Peyer's patch (tissue), 4 donors: ENCODE measurements around the gene CACNG1. TPM values are rescaled to one million over a fixed set of nuclear protein-coding genes. Genes with fewer than 3 reads are reported as not detected.

Experiments
- DNase-seq, 3 donors: peaks; one replicate each; pipeline ENCODE4 v3.0.0-alpha.2; 2017 to 2019
- H3K27ac ChIP-seq, 4 donors: fragments of 200-600 bp; sonication (generic); one replicate each; pipeline ENCODE4 v1.5.1; 2016 to 2019
- H3K27me3 ChIP-seq, 2 donors: fragments of 200-600 bp; sonication (generic); one replicate each; pipeline ENCODE4 v1.5.1; 2019
- H3K36me3 ChIP-seq, 3 donors: fragments of 200-600 bp; sonication (generic); one replicate each; pipeline ENCODE4 v1.5.1; 2016 to 2019
- H3K4me1 ChIP-seq, 4 donors: fragments of 200-600 bp; sonication (generic); one replicate each; pipeline ENCODE4 v1.5.1; 2016 to 2019
- H3K4me3 ChIP-seq, 4 donors: fragments of 200-600 bp; sonication (generic); 1 replicate in 3 of 4; 2 replicates in 1 of 4; pipeline ENCODE4 v1.5.1; 2016 to 2019; ENCODE audit warnings: mild to moderate bottlenecking in 1 of 4
- H3K9me3 ChIP-seq, 4 donors: fragments of 200-600 bp; sonication (generic); one replicate each; pipeline ENCODE4 v1.5.1; 2016 to 2019; ENCODE audit warnings: mild to moderate bottlenecking in 1 of 4
- CTCF ChIP-seq, 6 experiments: fragments of 450-650 bp in 4 of 6; fragments of 200-600 bp in 2 of 6; sonication (generic) in 1 of 6; IDR thresholded peaks; one replicate each; pipeline ENCODE4 v1.5.1; 2017 to 2019; ENCODE audit warnings: antibody characterized with exemption in 6 of 6, mild to moderate bottlenecking in 3 of 6, moderate library complexity in 1 of 6
- POLR2A ChIP-seq, 2 donors: fragments of 450-650 bp; IDR thresholded peaks; one replicate each; pipeline ENCODE4 v1.5.1; 2017; ENCODE audit warnings: antibody characterized with exemption in 2 of 2, mild to moderate bottlenecking in 2 of 2, moderate library complexity in 2 of 2
- total RNA-seq, 4 donors: library from RNA; depleted of rRNA; stranded (reverse); fragments of >200 nt; gene quantifications; one replicate each; pipeline ENCODE4 v1.1.0, GENCODE V29; 2016

The CACNG1 gene
- total RNA-seq, 4 donors from 2014 or later, result not detected

- Histone ChIP-seq H3K9me3 (no peaks in the 10 kb centered on the region), H3K4me3 (no peak overlapping the region), H3K36me3 (no peaks in the 10 kb centered on the region), H3K27ac (peak overlapping the region in 2 of 4 donors; percentile 4 to 36), H3K27me3 (no peaks in the 10 kb centered on the region), H3K4me1 (no peaks in the 10 kb centered on the region)
- TF ChIP-seq POLR2A (IDR thresholded peaks at IDR 0.05) (no peak), CTCF (IDR thresholded peaks at IDR 0.05) (no peak)
- peak in 1 of 3 donors; percentile 49 for DNase-seq
Observed at GRCh38 chr17:67055811-67056745, 11.7 kb downstream of the CACNG1 start.

GRCh38 chr17:67056746-67057490 lies 12.6 kb downstream of the CACNG1 start:
- TF ChIP-seq POLR2A (IDR thresholded peaks at IDR 0.05) (no peak), CTCF (IDR thresholded peaks at IDR 0.05) (no peak)
- Histone ChIP-seq H3K4me1 (no peaks in the 10 kb centered on the region), H3K27me3 (no peaks in the 10 kb centered on the region), H3K9me3 (no peaks in the 10 kb centered on the region), H3K36me3 (no peaks in the 10 kb centered on the region), H3K27ac (peak overlapping the region in 2 of 4 donors; percentile 36 to 54), H3K4me3 (no peak overlapping the region)
- DNase-seq, result no peak

- no peak for TF ChIP-seq POLR2A (IDR thresholded peaks at IDR 0.05)
- DNase-seq, result no peak
- H3K27ac ChIP-seq, result no peak overlapping the region
- H3K36me3 ChIP-seq, result no peaks in the 10 kb centered on the region
- H3K9me3 ChIP-seq, result no peaks in the 10 kb centered on the region
- H3K4me1 ChIP-seq, result no peaks in the 10 kb centered on the region
- H3K4me3 ChIP-seq, result no peak overlapping the region
- H3K27me3 ChIP-seq, result no peaks in the 10 kb centered on the region
Observed at GRCh38 chr17:67058036-67058435, 13.7 kb downstream of the CACNG1 start.

GRCh38 chr17:67059372-67059771 lies 15.0 kb downstream of the CACNG1 start:
- Histone ChIP-seq H3K4me3 (no peak overlapping the region), H3K27ac (no peak overlapping the region), H3K36me3 (no peaks in the 10 kb centered on the region), H3K27me3 (no peaks in the 10 kb centered on the region), H3K4me1 (no peaks in the 10 kb centered on the region), H3K9me3 (no peaks in the 10 kb centered on the region)
- TF ChIP-seq POLR2A (IDR thresholded peaks at IDR 0.05) (no peak), CTCF (IDR thresholded peaks at IDR 0.05) (no peak)
- no peak for DNase-seq

GRCh38 chr17:67063141-67063540 lies 18.8 kb downstream of the CACNG1 start:
- no peaks in the 10 kb centered on the region for H3K4me1 ChIP-seq
- H3K9me3 ChIP-seq, result no peaks in the 10 kb centered on the region
- H3K36me3 ChIP-seq, result no peaks in the 10 kb centered on the region
- TF ChIP-seq CTCF (IDR thresholded peaks at IDR 0.05), result no peak
- TF ChIP-seq POLR2A (IDR thresholded peaks at IDR 0.05), result no peak
- no peak overlapping the region for H3K4me3 ChIP-seq
- no peak for DNase-seq
- H3K27ac ChIP-seq, result no peak overlapping the region
- H3K27me3 ChIP-seq, result no peaks in the 10 kb centered on the region

- Histone ChIP-seq H3K36me3 (no peaks in the 10 kb centered on the region), H3K27me3 (no peaks in the 10 kb centered on the region), H3K27ac (no peak overlapping the region), H3K9me3 (no peaks in the 10 kb centered on the region), H3K4me1 (no peaks in the 10 kb centered on the region), H3K4me3 (no peak overlapping the region)
- no peak for TF ChIP-seq CTCF (IDR thresholded peaks at IDR 0.05)
- no peak for TF ChIP-seq POLR2A (IDR thresholded peaks at IDR 0.05)
- DNase-seq, result no peak
Observed at GRCh38 chr17:67066717-67067116, 22.4 kb downstream of the CACNG1 start.
